HepG2 (cell line): ENCODE measurements around the gene CBX2. TPM values are rescaled to one million over a fixed set of nuclear protein-coding genes. Genes with fewer than 3 reads are reported as not detected.
A peak's percentile ranks its signal among the peaks of the same experiment; 100 is the strongest.

Experiments
- EZH2 ChIP-seq: conservative IDR thresholded peaks from 2 replicates; pipeline ENCODE4 v1.6.1; 2012; ENCODE audit warnings: mild to moderate bottlenecking, low read depth, low read length, moderate library complexity
- HDAC2 ChIP-seq: sonication (generic); formaldehyde crosslinking; IDR thresholded peaks from 2 replicates; pipeline ENCODE4 v1.4.0; 2020; ENCODE audit warnings: missing genetic modification reagents
- KDM6A ChIP-seq: IDR thresholded peaks from 2 replicates; pipeline ENCODE4 v1.6.1; 2016; ENCODE audit warnings: low read depth
- KLF6 ChIP-seq: IDR thresholded peaks from 2 replicates; pipeline ENCODE4 v1.8.0; 2016; ENCODE audit warnings: missing biosample characterization, missing genetic modification reagents
- MLLT10 ChIP-seq: sonication (generic); formaldehyde crosslinking; IDR thresholded peaks from 2 replicates; pipeline ENCODE4 v1.4.0; 2020; ENCODE audit warnings: missing genetic modification reagents
- RFXAP ChIP-seq: sonication (generic); formaldehyde crosslinking; IDR thresholded peaks from 2 replicates; pipeline ENCODE4 v1.4.0; 2020; ENCODE audit warnings: missing genetic modification reagents, borderline replicate concordance
- SIN3B ChIP-seq: fragments of 150-350 bp; IDR thresholded peaks from 2 replicates; pipeline ENCODE4 v1.6.1; 2014; ENCODE audit warnings: low read length
- XBP1 ChIP-seq: sonication (generic); formaldehyde crosslinking; IDR thresholded peaks from 2 replicates; pipeline ENCODE4 v1.5.0; 2020; ENCODE audit warnings: missing genetic modification reagents
- ZC3H13 ChIP-seq: sonication (generic); formaldehyde crosslinking; IDR thresholded peaks from 2 replicates; pipeline ENCODE4 v1.8.1; 2023; ENCODE audit warnings: mild to moderate bottlenecking, missing genetic modification reagents, moderate library complexity
- ZMAT3 ChIP-seq: sonication (generic); formaldehyde crosslinking; conservative IDR thresholded peaks from 2 replicates; pipeline ENCODE4 v1.7.0; 2021; ENCODE audit warnings: missing genetic modification reagents
- ZNF17 ChIP-seq: sonication (generic); formaldehyde crosslinking; IDR thresholded peaks from 2 replicates; pipeline ENCODE4 v1.5.0; 2020; ENCODE audit warnings: mild to moderate bottlenecking, missing genetic modification reagents
- ZNF180 ChIP-seq: sonication (generic); formaldehyde crosslinking; IDR thresholded peaks from 2 replicates; pipeline ENCODE4 v1.4.0; 2020; ENCODE audit warnings: low read depth, missing genetic modification reagents, borderline replicate concordance
- ZNF30 ChIP-seq: sonication (generic); formaldehyde crosslinking; IDR thresholded peaks from 2 replicates; pipeline ENCODE4 v1.5.0; 2020; ENCODE audit warnings: mild to moderate bottlenecking, missing genetic modification reagents
- ZNF530 ChIP-seq: sonication (generic); formaldehyde crosslinking; IDR thresholded peaks from 2 replicates; pipeline ENCODE4 v1.5.0; 2020; ENCODE audit warnings: low read depth, mild to moderate bottlenecking, missing genetic modification reagents
- ZNF549 ChIP-seq: sonication (generic); formaldehyde crosslinking; IDR thresholded peaks from 2 replicates; pipeline ENCODE4 v1.5.0; 2020; ENCODE audit warnings: missing genetic modification reagents
- ZNF589 ChIP-seq: sonication (generic); formaldehyde crosslinking; conservative IDR thresholded peaks from 2 replicates; pipeline ENCODE4 v1.8.0; 2022; ENCODE audit warnings: mild to moderate bottlenecking, moderate library complexity, missing genetic modification reagents
- ZNF780A ChIP-seq: sonication (generic); formaldehyde crosslinking; IDR thresholded peaks from 2 replicates; pipeline ENCODE4 v1.8.0; 2022; ENCODE audit warnings: mild to moderate bottlenecking, missing genetic modification reagents, moderate library complexity
- ZSCAN30 ChIP-seq: sonication (generic); formaldehyde crosslinking; IDR thresholded peaks from 2 replicates; pipeline ENCODE4 v1.5.0; 2020; ENCODE audit warnings: mild to moderate bottlenecking, missing genetic modification reagents
- polyA plus RNA-seq, 8 experiments: library from polyadenylated mRNA; depleted of rRNA in 3 of 8; stranded (reverse) in 7 of 8; unstranded in 1 of 8; fragments of >200 nt; fragmentation: Illumina TruSeq in 4 of 8; extraction: Trizol in 4 of 8; gene quantifications; 2 replicates each; pipeline versions ENCODE4 v1.2.1 to v1.2.3, GENCODE V29; 2011 to 2016; ENCODE audit warnings: low read depth in 4 of 8, missing spikeins in 1 of 8, mixed read lengths in 1 of 8; ENCODE audit not compliant: insufficient read depth in 1 of 8
- total RNA-seq, 5 experiments: library from RNA; depleted of rRNA; stranded (reverse); fragments of >200 nt; fragmentation: Illumina TruSeq; extraction: Trizol; gene quantifications; 2 replicates each; pipeline ENCODE4 v1.2.3, GENCODE V29; 2016; ENCODE audit warnings: low read depth in 1 of 5
- TF ChIP-seq, protein P1 (sequence below): sonication (generic); formaldehyde crosslinking; IDR thresholded peaks from 2 replicates; pipeline ENCODE4 v1.5.1; 2020; ENCODE audit warnings: mild to moderate bottlenecking, moderate library complexity, missing genetic modification reagents
- TF ChIP-seq, protein P2 (sequence below): sonication (generic); formaldehyde crosslinking; IDR thresholded peaks from 2 replicates; pipeline ENCODE4 v1.9.0; 2021; ENCODE audit warnings: missing genetic modification reagents, mild to moderate bottlenecking, borderline replicate concordance
- TF ChIP-seq, protein P3 (sequence below): sonication (generic); formaldehyde crosslinking; IDR thresholded peaks from 2 replicates; pipeline ENCODE4 v1.4.0; 2020; ENCODE audit warnings: missing genetic modification reagents
- TF ChIP-seq, protein P4 (sequence below): IDR thresholded peaks from 2 replicates; pipeline ENCODE4 v1.6.1; 2016; ENCODE audit warnings: low read depth, borderline replicate concordance

The CBX2 gene
- total and polyA plus RNA-seq, 2 of the 13 experiments (the other 11 are each of a cell fraction or from before 2014, with no cell fraction given), result 14.5 to 31.1 TPM

DNA sequence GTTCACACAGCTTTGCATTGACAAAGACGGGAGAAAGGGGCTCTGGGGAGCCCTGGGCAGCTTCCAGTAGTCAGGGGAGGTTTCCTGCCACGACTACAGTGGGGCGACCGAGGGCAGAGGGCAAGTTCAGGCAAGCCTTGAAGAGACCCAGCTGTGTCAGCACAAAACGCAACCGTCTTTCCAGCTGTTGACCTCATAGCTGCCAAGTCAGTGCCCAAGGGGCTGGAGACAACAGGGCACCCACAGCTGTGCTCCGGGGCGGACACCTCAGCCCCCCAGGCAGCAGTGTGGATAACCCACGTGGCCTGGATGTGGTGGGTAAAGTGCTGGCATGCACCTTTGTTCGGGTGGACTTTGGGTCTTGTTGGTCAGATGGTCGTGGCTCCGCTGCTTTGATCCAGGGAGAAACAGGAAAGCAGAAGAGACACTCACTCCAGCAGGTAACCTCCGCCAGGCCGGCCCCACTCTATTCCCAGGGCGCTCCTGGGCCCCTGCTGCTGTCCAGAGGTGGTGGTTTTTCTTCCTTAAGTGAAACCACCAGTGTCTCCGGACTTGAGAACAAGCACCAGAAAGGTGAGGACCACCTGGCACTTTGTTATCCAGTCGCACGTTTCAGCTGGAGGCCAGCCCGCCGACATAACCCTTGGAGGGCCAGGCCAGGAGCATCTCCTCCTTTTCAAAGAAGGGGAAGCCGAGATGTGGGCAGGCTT, 17.6 kb upstream of the CBX2 start (continued):
- TF ChIP-seq, protein P1, sequence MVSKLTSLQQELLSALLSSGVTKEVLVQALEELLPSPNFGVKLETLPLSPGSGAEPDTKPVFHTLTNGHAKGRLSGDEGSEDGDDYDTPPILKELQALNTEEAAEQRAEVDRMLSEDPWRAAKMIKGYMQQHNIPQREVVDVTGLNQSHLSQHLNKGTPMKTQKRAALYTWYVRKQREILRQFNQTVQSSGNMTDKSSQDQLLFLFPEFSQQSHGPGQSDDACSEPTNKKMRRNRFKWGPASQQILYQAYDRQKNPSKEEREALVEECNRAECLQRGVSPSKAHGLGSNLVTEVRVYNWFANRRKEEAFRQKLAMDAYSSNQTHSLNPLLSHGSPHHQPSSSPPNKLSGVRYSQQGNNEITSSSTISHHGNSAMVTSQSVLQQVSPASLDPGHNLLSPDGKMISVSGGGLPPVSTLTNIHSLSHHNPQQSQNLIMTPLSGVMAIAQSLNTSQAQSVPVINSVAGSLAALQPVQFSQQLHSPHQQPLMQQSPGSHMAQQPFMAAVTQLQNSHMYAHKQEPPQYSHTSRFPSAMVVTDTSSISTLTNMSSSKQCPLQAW (CRISPR knock-in tag), result no peak; the same call in none of the 2 replicates
- no peak for TF ChIP-seq XBP1
- peak; percentile 90; the same call in 1 of the 2 replicates for TF ChIP-seq RFXAP (CRISPR knock-in tag)
- peak; percentile 93 for TF ChIP-seq ZNF589
- TF ChIP-seq ZNF549, result no peak
- TF ChIP-seq ZNF180 (CRISPR knock-in tag), result no peak
- no peak for TF ChIP-seq ZNF530 (CRISPR knock-in tag)
- peak; percentile 95 for TF ChIP-seq ZC3H13 (CRISPR knock-in tag)
- TF ChIP-seq, protein P2, sequence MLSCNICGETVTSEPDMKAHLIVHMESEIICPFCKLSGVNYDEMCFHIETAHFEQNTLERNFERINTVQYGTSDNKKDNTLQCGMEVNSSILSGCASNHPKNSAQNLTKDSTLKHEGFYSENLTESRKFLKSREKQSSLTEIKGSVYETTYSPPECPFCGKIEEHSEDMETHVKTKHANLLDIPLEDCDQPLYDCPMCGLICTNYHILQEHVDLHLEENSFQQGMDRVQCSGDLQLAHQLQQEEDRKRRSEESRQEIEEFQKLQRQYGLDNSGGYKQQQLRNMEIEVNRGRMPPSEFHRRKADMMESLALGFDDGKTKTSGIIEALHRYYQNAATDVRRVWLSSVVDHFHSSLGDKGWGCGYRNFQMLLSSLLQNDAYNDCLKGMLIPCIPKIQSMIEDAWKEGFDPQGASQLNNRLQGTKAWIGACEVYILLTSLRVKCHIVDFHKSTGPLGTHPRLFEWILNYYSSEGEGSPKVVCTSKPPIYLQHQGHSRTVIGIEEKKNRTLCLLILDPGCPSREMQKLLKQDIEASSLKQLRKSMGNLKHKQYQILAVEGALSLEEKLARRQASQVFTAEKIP (CRISPR knock-in tag), result no peak
- peak; percentile 99 for TF ChIP-seq ZMAT3 (CRISPR knock-in tag)
- peak; percentile 80; the same call in 1 of the 2 replicates for TF ChIP-seq KDM6A (CRISPR knock-in tag)
- peak; percentile 92; the same call in 1 of the 2 replicates for TF ChIP-seq ZNF30 (CRISPR knock-in tag)
- TF ChIP-seq ZSCAN30 (CRISPR knock-in tag), result peak; percentile 88
- TF ChIP-seq, protein P3, sequence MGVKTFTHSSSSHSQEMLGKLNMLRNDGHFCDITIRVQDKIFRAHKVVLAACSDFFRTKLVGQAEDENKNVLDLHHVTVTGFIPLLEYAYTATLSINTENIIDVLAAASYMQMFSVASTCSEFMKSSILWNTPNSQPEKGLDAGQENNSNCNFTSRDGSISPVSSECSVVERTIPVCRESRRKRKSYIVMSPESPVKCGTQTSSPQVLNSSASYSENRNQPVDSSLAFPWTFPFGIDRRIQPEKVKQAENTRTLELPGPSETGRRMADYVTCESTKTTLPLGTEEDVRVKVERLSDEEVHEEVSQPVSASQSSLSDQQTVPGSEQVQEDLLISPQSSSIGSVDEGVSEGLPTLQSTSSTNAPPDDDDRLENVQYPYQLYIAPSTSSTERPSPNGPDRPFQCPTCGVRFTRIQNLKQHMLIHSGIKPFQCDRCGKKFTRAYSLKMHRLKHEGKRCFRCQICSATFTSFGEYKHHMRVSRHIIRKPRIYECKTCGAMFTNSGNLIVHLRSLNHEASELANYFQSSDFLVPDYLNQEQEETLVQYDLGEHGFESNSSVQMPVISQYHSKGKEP (CRISPR knock-in tag), result no peak
- no peak; the same call in 1 of the 2 replicates for TF ChIP-seq ZNF780A
- TF ChIP-seq HDAC2 (CRISPR knock-in tag), result peak; percentile 93
- peak; percentile 89; the same call in 1 of the 2 replicates for TF ChIP-seq ZNF17 (CRISPR knock-in tag)
- TF ChIP-seq KLF6 (CRISPR knock-in tag), result peak; percentile 91; the same call in 1 of the 2 replicates
- no peak for TF ChIP-seq SIN3B
- TF ChIP-seq EZH2, result no peak
- TF ChIP-seq, protein P4, sequence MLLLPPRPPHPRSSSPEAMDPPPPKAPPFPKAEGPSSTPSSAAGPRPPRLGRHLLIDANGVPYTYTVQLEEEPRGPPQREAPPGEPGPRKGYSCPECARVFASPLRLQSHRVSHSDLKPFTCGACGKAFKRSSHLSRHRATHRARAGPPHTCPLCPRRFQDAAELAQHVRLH (CRISPR knock-in tag), result peak; percentile 74; the same call in 1 of the 2 replicates
- TF ChIP-seq MLLT10, result no peak
